NK-92 (cell line): ENCODE results near the gene LYG1.
"Not testable (repeated sequence)": the region's sequence is repeated elsewhere in the genome, so short reads cannot be mapped to it uniquely, and the experiment has no call there.

ENCODE experiments used
- DNase-seq: peaks from one replicate; lab custom pipeline; 2025; ENCODE audit not compliant: unreplicated experiment; lab: John Stamatoyannopoulos, UW

Gene LYG1

GRCh38 chr2:99278195-99278765, 22.7 kb downstream of the LYG1 start:
- not testable (repeated sequence) for DNase-seq

GRCh38 chr2:99275882-99276281, 25.1 kb downstream of the LYG1 start:
- DNase-seq: no peak

GRCh38 chr2:99261242-99261641, 39.8 kb downstream of the LYG1 start:
- no peak for DNase-seq

GRCh38 chr2:99260184-99260583, 40.8 kb downstream of the LYG1 start:
- DNase-seq: no peak

GRCh38 chr2:99259465-99259864, 41.5 kb downstream of the LYG1 start:
- no peak for DNase-seq

- no peak for DNase-seq
Measured at GRCh38 chr2:99256677-99257076, 44.3 kb downstream of the LYG1 start.

- DNase-seq: no peak
Measured at GRCh38 chr2:99255491-99256318, 45.3 kb downstream of the LYG1 start, which contains the start of gene LYG2. Gene LYG2 (minus strand): TSS chr2:99255666. CDS start chr2:99254260, 1,406 bp downstream.

GRCh38 chr2:99249951-99250350, 51.0 kb downstream of the LYG1 start:
- no peak for DNase-seq

- no peak for DNase-seq
Measured at GRCh38 chr2:99242151-99242550, 58.8 kb downstream of the LYG1 start.

- DNase-seq: no peak
Measured at GRCh38 chr2:99240431-99240830, 60.6 kb downstream of the LYG1 start.

- no peak for DNase-seq
Measured at GRCh38 chr2:99238599-99238998, 62.4 kb downstream of the LYG1 start.
